Stimulated activated naive CD4-positive, alpha-beta T cell (primary cell): Measurements from ENCODE around the gene ANKH.
A peak's percentile ranks its signal among the peaks of the same experiment; 100 is the strongest.

Source experiments
- DNase-seq, 6 experiments: peaks; one replicate each; lab custom pipeline; 2025; lab: John Stamatoyannopoulos, UW

Gene ANKH

GRCh38 chr5:14760548-14761002 is 111.0 kb downstream of the ANKH start:
- DNase-seq, result no peak

- DNase-seq, result no peak
These were observed 111.6 kb downstream of the ANKH start for GRCh38 chr5:14759744-14760547.

- DNase-seq, result no peak
These were observed 113.7 kb downstream of the ANKH start for GRCh38 chr5:14757850-14758249.

- DNase-seq, result no peak
These were observed 115.1 kb downstream of the ANKH start for GRCh38 chr5:14756478-14756877.

- no peak for DNase-seq
These were observed 117.6 kb downstream of the ANKH start for GRCh38 chr5:14753947-14754346.

- no peak for DNase-seq
These were observed 118.3 kb downstream of the ANKH start for GRCh38 chr5:14753292-14753691.

GRCh38 chr5:14752497-14753071 is 119.0 kb downstream of the ANKH start:
- no peak for DNase-seq

GRCh38 chr5:14750712-14751111 is 120.9 kb downstream of the ANKH start:
- DNase-seq, result no peak

- no peak for DNase-seq
These were observed 121.9 kb downstream of the ANKH start for GRCh38 chr5:14749579-14750101.

GRCh38 chr5:14748180-14748900 is 123.2 kb downstream of the ANKH start:
- DNase-seq, result no peak

GRCh38 chr5:14745753-14746152 is 125.8 kb downstream of the ANKH start:
- peak in 2 of 6 experiments; percentile 9 to 10 for DNase-seq

GRCh38 chr5:14745188-14745563 is 126.4 kb downstream of the ANKH start:
- DNase-seq, result no peak

GRCh38 chr5:14744296-14745187 is 127.0 kb downstream of the ANKH start:
- no peak for DNase-seq

GRCh38 chr5:14743601-14744295 is 127.8 kb downstream of the ANKH start:
- DNase-seq, result no peak

- no peak for DNase-seq
These were observed 129.1 kb downstream of the ANKH start for GRCh38 chr5:14742498-14742897.

GRCh38 chr5:14741801-14742440 is 129.7 kb downstream of the ANKH start:
- peak in 3 of 6 experiments; percentile 27 to 42 (median 32) for DNase-seq

GRCh38 chr5:14741131-14741530 is 130.4 kb downstream of the ANKH start:
- DNase-seq, result no peak

- DNase-seq, result no peak
These were observed 131.6 kb downstream of the ANKH start for GRCh38 chr5:14739981-14740380.

GRCh38 chr5:14739538-14739937 is 132.0 kb downstream of the ANKH start:
- DNase-seq, result no peak

- DNase-seq, result no peak
These were observed 133.5 kb downstream of the ANKH start for GRCh38 chr5:14738050-14738449.

GRCh38 chr5:14737291-14737690 is 134.3 kb downstream of the ANKH start:
- no peak for DNase-seq
